HG03469 (cell line): ENCODE measurements around the gene CYLC1.

ENCODE experiments used
- ATAC-seq: cut with Tn5 transposase; IDR thresholded peaks from one replicate; pipeline ENCODE4 v1.9.1; 2021; ENCODE audit warnings: mild to moderate bottlenecking, moderate library complexity, moderate number of reproducible peaks; ENCODE audit not compliant: unreplicated experiment

Gene CYLC1

GRCh38 chrX:83860846-83861245, at the start of gene CYLC1:
CYLC1 (plus strand) TSS chrX:83861146; CDS start chrX:83861183, 37 bp downstream.
- no peak for ATAC-seq

- ATAC-seq, result no peak
These were observed 41.6 kb upstream of the CYLC1 start for GRCh38 chrX:83819304-83819703.

- ATAC-seq, result no peak
These were observed 31.1 kb upstream of the CYLC1 start for GRCh38 chrX:83829874-83830273.

- peak; percentile 75 for ATAC-seq
These were observed 15.5 kb upstream of the CYLC1 start for GRCh38 chrX:83845397-83845796.

GRCh38 chrX:83847339-83847738, 13.6 kb upstream of the CYLC1 start:
- ATAC-seq, result no peak

GRCh38 chrX:83888585-83888984, 27.6 kb downstream of the CYLC1 start:
- no peak for ATAC-seq

- ATAC-seq, result no peak
These were observed 31.5 kb downstream of the CYLC1 start for GRCh38 chrX:83892433-83892832.

GRCh38 chrX:83906921-83907320, 46.0 kb downstream of the CYLC1 start:
- ATAC-seq, result no peak

- no peak for ATAC-seq
These were observed 55.6 kb downstream of the CYLC1 start for GRCh38 chrX:83916525-83916924.

GRCh38 chrX:83934220-83934619, 73.3 kb downstream of the CYLC1 start:
- no peak for ATAC-seq
